ENCODE data around the gene KRT2. TPM values are rescaled to one million over a fixed set of nuclear protein-coding genes. Genes with fewer than 3 reads are reported as not detected.

KRT2 gene
- total RNA-seq, 2 donors from 2014 or later, result not detected

DNA sequence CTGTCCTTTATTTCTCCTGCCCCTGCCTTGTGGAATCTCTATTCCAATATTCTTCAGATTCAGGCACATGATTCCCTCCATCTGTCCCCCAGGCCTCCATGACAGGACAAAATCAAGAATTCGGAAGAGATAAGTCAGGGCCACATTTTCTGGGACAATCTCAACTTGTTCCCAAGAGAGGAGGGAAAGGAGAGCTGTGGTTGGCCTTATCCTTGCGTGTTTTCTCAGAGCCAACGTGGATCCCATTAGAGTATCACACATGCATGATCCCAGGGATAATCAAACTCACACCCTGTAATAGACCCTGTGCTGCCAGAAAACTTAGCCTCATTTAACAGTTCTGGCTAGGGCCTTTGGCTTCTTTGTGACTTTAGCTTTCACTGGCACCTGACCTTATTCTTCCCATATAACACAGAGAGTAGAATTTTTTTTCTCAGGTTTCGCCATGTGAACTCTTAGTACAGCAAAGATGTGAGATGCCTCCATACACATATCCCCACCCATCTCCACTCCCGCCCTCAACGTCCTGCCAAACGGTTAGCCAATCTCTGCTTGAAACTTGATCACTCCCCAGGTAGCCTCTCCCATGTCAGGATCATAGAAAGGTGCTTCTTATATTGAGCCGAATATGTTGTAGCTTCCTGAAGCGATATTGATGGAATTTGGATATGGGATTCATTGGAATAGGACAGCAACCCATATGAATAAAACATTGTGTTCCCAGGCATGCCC lies 34.9 kb upstream of the KRT2 start:
- ATAC-seq (no peak), DNase-seq (no peak)
- intact Hi-C loops (cut with DNase I), result no loop called here
- H3K36me3 ChIP-seq (replicated peaks in 1 of 2; ENCODE audit: insufficient read depth in 1 of 2, low read depth in 2 of 2), result no peaks in the 10 kb centered on the region
- WGBS, 2 donors, result 68 to 71% methylated on average over 9 of the region's 9 CpGs
- H3K27me3 ChIP-seq, result no peaks in the 10 kb centered on the region
- no peak for TF ChIP-seq CTCF (IDR thresholded peaks at IDR 0.05)
- TF ChIP-seq POLR2A (IDR thresholded peaks at IDR 0.05), result no peak
- no peaks in the 10 kb centered on the region for H3K9me3 ChIP-seq
- H3K4me3 ChIP-seq, result no peak overlapping the region
- H3K27ac ChIP-seq, result no peak overlapping the region
- peaks cover 7% of the 10 kb centered on the region for H3K4me1 ChIP-seq

DNA sequence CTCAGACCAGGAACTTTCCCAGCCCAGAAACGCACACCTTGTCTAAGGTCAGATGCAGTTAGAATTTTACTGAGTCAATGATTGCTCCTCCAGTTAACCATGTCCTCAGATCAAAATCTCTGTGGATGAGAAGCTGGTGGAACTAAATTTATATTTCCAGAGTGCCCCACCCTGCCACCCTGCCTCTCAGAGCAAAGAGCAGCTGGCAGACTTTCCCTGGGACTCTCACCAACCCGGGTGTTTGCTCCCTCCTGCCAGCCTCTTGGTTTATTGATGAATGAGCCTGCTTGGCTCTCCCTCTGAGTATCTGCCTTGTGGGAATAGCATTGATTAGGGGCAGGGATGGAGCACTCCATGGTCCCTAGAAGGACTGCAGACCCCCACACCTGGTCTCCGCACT lies 34.1 kb upstream of the KRT2 start:
- intact Hi-C loops (cut with DNase I), result no loop called here
- DNase-seq (no peak), ATAC-seq (no peak)
- Histone ChIP-seq H3K4me3 (no peak overlapping the region), H3K36me3 (replicated peaks in 1 of 2; ENCODE audit: insufficient read depth in 1 of 2, low read depth in 2 of 2) (no peaks in the 10 kb centered on the region), H3K27ac (no peak overlapping the region), H3K27me3 (no peaks in the 10 kb centered on the region), H3K4me1 (peaks cover 4% of the 10 kb centered on the region), H3K9me3 (no peaks in the 10 kb centered on the region)
- no peak for TF ChIP-seq POLR2A (IDR thresholded peaks at IDR 0.05)
- TF ChIP-seq CTCF (IDR thresholded peaks at IDR 0.05), result no peak
- 58 to 59% methylated on average over 3 of the region's 3 CpGs for WGBS, 2 donors

GRCh38 chr12:52685406-52685890 lies 33.4 kb upstream of the KRT2 start:
- no peak for TF ChIP-seq CTCF (IDR thresholded peaks at IDR 0.05)
- TF ChIP-seq POLR2A (IDR thresholded peaks at IDR 0.05), result no peak
- Histone ChIP-seq H3K4me1 (no peaks in the 10 kb centered on the region), H3K9me3 (no peaks in the 10 kb centered on the region), H3K36me3 (replicated peaks in 1 of 2; ENCODE audit: insufficient read depth in 1 of 2, low read depth in 2 of 2) (no peaks in the 10 kb centered on the region), H3K27ac (no peak overlapping the region), H3K4me3 (no peak overlapping the region), H3K27me3 (no peaks in the 10 kb centered on the region)
- WGBS, 2 donors, result 50 to 58% methylated on average over 5 to 6 of the region's 6 CpGs
- ATAC-seq (no peak), DNase-seq (no peak)
- intact Hi-C loops (cut with DNase I), result no loop called here

GRCh38 chr12:52684431-52684830 lies 32.4 kb upstream of the KRT2 start:
- Histone ChIP-seq H3K9me3 (no peaks in the 10 kb centered on the region), H3K4me3 (no peak overlapping the region), H3K27ac (no peak overlapping the region), H3K4me1 (no peaks in the 10 kb centered on the region), H3K27me3 (no peaks in the 10 kb centered on the region), H3K36me3 (replicated peaks in 1 of 2; ENCODE audit: insufficient read depth in 1 of 2, low read depth in 2 of 2) (no peaks in the 10 kb centered on the region)
- ATAC-seq (no peak), DNase-seq (no peak)
- intact Hi-C loops (cut with DNase I), result no loop called here
- WGBS, 2 donors, result 63 to 82% methylated on average over 2 of the region's 2 CpGs
- TF ChIP-seq CTCF (IDR thresholded peaks at IDR 0.05) (no peak), POLR2A (IDR thresholded peaks at IDR 0.05) (no peak)

All from body of pancreas (tissue), 4 donors.